Upper lobe of right lung (tissue), 1 donor: ENCODE measurements around the gene NGFR. TPM values are rescaled to one million over a fixed set of nuclear protein-coding genes. Genes with fewer than 3 reads are reported as not detected.

Source experiments
- ATAC-seq: fragments of 200-7000 bp; cut with Tn5 transposase; one replicate; pipeline ENCODE4 v1.9.1; 2020; ENCODE audit warnings: mild to moderate bottlenecking, moderate library complexity
- DNase-seq: peaks from one replicate; pipeline ENCODE4 v3.0.0-alpha.2; 2020
- H3K27ac ChIP-seq: fragments of 200-600 bp; one replicate; pipeline ENCODE4 v1.8.0; 2022
- H3K27me3 ChIP-seq: fragments of 200-600 bp; one replicate; pipeline ENCODE4 v1.8.0; 2022; ENCODE audit warnings: mild to moderate bottlenecking
- H3K36me3 ChIP-seq: fragments of 200-600 bp; one replicate; pipeline ENCODE4 v1.8.0; 2022
- H3K4me1 ChIP-seq: fragments of 200-600 bp; one replicate; pipeline ENCODE4 v1.8.0; 2022
- H3K4me3 ChIP-seq: fragments of 200-600 bp; one replicate; pipeline ENCODE4 v1.8.0; 2022; ENCODE audit warnings: mild to moderate bottlenecking
- H3K9me3 ChIP-seq: fragments of 200-600 bp; one replicate; pipeline ENCODE4 v1.8.0; 2022
- CTCF ChIP-seq: fragments of 200-600 bp; IDR thresholded peaks from one replicate; pipeline ENCODE4 v1.8.0; 2022; ENCODE audit warnings: antibody characterized with exemption
- intact Hi-C: fragments of 100-400 bp; cut with DNase I; formaldehyde crosslinking; loops from one replicate; pipeline ENCODE4 v1.11.0; 2022
- total RNA-seq: library from RNA; stranded (reverse); fragmentation: NEBNext Ultra II Directional; extraction: Animal tissue kit (Norgen Biotek cat#: 25700); gene quantifications from one replicate; pipeline ENCODE4 v1.2.1, GENCODE V29; 2021
- donor health status: DM: no; HTN: yes; CAD: no; lungs with severe emphysema.

Gene NGFR
- total RNA-seq, 1 donor from 2014 or later, result 0.78 TPM

GRCh38 chr17:49471089-49471683 is 23.9 kb upstream of the NGFR start:
- no peak for TF ChIP-seq CTCF
- Histone ChIP-seq H3K4me1 (peaks cover 6% of the 10 kb centered on the region), H3K27me3 (peaks cover 56% of the 10 kb centered on the region), H3K27ac (no peak overlapping the region), H3K4me3 (no peak overlapping the region), H3K9me3 (no peaks in the 10 kb centered on the region), H3K36me3 (no peaks in the 10 kb centered on the region)
- intact Hi-C loops, result no loop called here
- DNase-seq (no peak), ATAC-seq (no peak)

- intact Hi-C loops, result no loop called here
- no peaks in the 10 kb centered on the region for H3K36me3 ChIP-seq
- no peak overlapping the region for H3K4me3 ChIP-seq
- no peak overlapping the region for H3K27ac ChIP-seq
- peaks cover 6% of the 10 kb centered on the region for H3K4me1 ChIP-seq
- H3K27me3 ChIP-seq, result peaks cover 61% of the 10 kb centered on the region
- ATAC-seq (no peak), DNase-seq (no peak)
- no peak for TF ChIP-seq CTCF
- no peaks in the 10 kb centered on the region for H3K9me3 ChIP-seq
Measured at GRCh38 chr17:49471769-49472168, 23.3 kb upstream of the NGFR start.

- Histone ChIP-seq H3K36me3 (no peaks in the 10 kb centered on the region), H3K4me1 (peaks cover 6% of the 10 kb centered on the region), H3K4me3 (no peak overlapping the region), H3K9me3 (no peaks in the 10 kb centered on the region), H3K27me3 (peaks cover 61% of the 10 kb centered on the region), H3K27ac (no peak overlapping the region)
- DNase-seq, result no peak
- intact Hi-C loops, result no loop called here
- TF ChIP-seq CTCF, result no peak
- ATAC-seq, result no peak
Measured at GRCh38 chr17:49472527-49472926, 22.6 kb upstream of the NGFR start.

GRCh38 chr17:49473900-49474751 is 21.0 kb upstream of the NGFR start:
- peaks cover 6% of the 10 kb centered on the region for H3K4me1 ChIP-seq
- no peak for ATAC-seq
- TF ChIP-seq CTCF, result no peak
- DNase-seq, result no peak
- no peak overlapping the region for H3K4me3 ChIP-seq
- no peaks in the 10 kb centered on the region for H3K36me3 ChIP-seq
- intact Hi-C loops, result no loop called here
- H3K9me3 ChIP-seq, result no peaks in the 10 kb centered on the region
- no peak overlapping the region for H3K27ac ChIP-seq
- peaks cover 61% of the 10 kb centered on the region for H3K27me3 ChIP-seq

GRCh38 chr17:49477709-49478108 is 17.4 kb upstream of the NGFR start:
- ATAC-seq (no peak), DNase-seq (no peak)
- Histone ChIP-seq H3K27me3 (peaks cover 46% of the 10 kb centered on the region), H3K9me3 (no peaks in the 10 kb centered on the region), H3K4me1 (no peaks in the 10 kb centered on the region), H3K4me3 (no peak overlapping the region), H3K27ac (no peak overlapping the region), H3K36me3 (no peaks in the 10 kb centered on the region)
- no peak for TF ChIP-seq CTCF
- intact Hi-C loops, result no loop called here
